Endothelial cell (in vitro differentiated cells): ENCODE data around the gene TRIM17. TPM values are rescaled to one million over a fixed set of nuclear protein-coding genes. Genes with fewer than 3 reads are reported as not detected.

Source experiments
- DNase-seq: peaks from one replicate; pipeline ENCODE4 v3.0.0; 2021; ENCODE audit warnings: low spot score
- H3K27ac Mint-ChIP-seq: one replicate; pipeline ENCODE4 v1.8.0; 2021; ENCODE audit warnings: mixed read lengths, inconsistent platforms; ENCODE audit not compliant: unreplicated experiment
- H3K27me3 Mint-ChIP-seq: one replicate; pipeline ENCODE4 v1.8.0; 2021; ENCODE audit warnings: mild to moderate bottlenecking, moderate library complexity, mixed read lengths, inconsistent platforms; ENCODE audit not compliant: unreplicated experiment
- H3K36me3 Mint-ChIP-seq: one replicate; pipeline ENCODE4 v1.8.0; 2021; ENCODE audit warnings: mild to moderate bottlenecking, low read depth, mixed read lengths, inconsistent platforms; ENCODE audit not compliant: unreplicated experiment
- H3K4me1 Mint-ChIP-seq: one replicate; pipeline ENCODE4 v1.8.0; 2021; ENCODE audit warnings: mild to moderate bottlenecking, mixed read lengths, inconsistent platforms; ENCODE audit not compliant: unreplicated experiment
- H3K4me3 Mint-ChIP-seq: one replicate; pipeline ENCODE4 v1.8.0; 2021; ENCODE audit warnings: mild to moderate bottlenecking, mixed read lengths, inconsistent platforms; ENCODE audit not compliant: unreplicated experiment
- H3K9me3 Mint-ChIP-seq: one replicate; pipeline ENCODE4 v1.8.0; 2021; ENCODE audit warnings: mixed read lengths, inconsistent platforms; ENCODE audit not compliant: unreplicated experiment
- total RNA-seq: library from RNA; stranded (reverse); fragmentation: NEBNext Ultra II Directional; extraction: Animal tissue kit (Norgen Biotek cat#: 25700); gene quantifications from one replicate; pipeline ENCODE4 v1.2.1, GENCODE V29; 2021; ENCODE audit not compliant: unreplicated experiment
- TF ChIP-seq, protein P1 (sequence below): fragments of 200-600 bp; sonication (generic); IDR thresholded peaks from one replicate; pipeline ENCODE4 v1.5.0; 2021; ENCODE audit warnings: antibody characterized with exemption; ENCODE audit not compliant: unreplicated experiment

The TRIM17 gene
- total RNA-seq, 1 donor from 2014 or later, result 2.3 TPM

DNA sequence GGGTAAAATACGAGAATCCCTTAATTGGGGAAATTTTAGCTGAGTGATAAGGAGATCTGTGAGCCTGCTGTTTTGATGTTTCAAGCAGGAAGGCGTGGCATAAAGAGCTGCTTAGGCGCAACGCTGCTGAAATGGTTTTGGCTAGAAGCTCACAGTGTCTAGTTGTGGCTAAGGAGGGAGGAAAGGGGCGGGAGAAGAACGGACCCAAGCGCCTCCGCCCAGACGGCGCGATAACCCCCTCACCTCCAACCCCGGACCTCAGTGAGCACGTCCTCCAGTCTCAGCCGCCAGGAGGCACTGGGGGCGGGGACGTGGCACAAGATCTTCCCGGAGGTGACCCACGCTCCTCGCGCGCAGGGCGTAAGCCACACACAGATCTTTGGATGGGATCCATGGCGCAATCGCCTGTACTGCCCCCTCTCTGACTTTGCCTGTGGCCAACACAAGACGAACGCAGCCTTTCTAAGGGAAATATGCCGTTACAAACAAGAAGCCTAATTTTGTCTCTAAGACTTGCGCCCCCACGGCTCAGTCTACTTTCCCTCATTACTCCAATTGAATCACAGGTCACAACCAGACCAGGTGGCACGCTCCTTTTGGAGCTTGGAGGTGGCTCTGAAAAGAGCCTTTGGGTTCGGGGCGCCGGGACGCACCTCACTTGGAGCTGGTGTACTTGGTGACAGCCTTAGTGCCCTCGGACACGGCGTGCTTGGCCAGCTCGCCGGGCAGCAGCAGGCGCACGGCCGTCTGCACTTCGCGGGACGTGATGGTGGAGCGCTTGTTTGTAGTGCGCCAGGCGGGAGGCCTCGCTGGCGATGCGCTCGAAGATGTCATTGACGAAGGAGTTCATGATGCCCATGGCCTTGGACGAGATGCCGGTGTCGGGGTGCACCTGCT, 47.1 kb upstream of the TRIM17 start:
- H3K27me3 Mint-ChIP-seq, result peaks cover 20% of the 10 kb centered on the region
- DNase-seq, result peak; percentile 31
- peak overlapping the region; percentile 76 for H3K4me3 Mint-ChIP-seq
- H3K4me1 Mint-ChIP-seq, result peaks cover 13% of the 10 kb centered on the region
- H3K9me3 Mint-ChIP-seq, result no peaks in the 10 kb centered on the region
- peaks cover 6% of the 10 kb centered on the region for H3K36me3 Mint-ChIP-seq
- H3K27ac Mint-ChIP-seq, result no peak overlapping the region
- TF ChIP-seq, protein P1, sequence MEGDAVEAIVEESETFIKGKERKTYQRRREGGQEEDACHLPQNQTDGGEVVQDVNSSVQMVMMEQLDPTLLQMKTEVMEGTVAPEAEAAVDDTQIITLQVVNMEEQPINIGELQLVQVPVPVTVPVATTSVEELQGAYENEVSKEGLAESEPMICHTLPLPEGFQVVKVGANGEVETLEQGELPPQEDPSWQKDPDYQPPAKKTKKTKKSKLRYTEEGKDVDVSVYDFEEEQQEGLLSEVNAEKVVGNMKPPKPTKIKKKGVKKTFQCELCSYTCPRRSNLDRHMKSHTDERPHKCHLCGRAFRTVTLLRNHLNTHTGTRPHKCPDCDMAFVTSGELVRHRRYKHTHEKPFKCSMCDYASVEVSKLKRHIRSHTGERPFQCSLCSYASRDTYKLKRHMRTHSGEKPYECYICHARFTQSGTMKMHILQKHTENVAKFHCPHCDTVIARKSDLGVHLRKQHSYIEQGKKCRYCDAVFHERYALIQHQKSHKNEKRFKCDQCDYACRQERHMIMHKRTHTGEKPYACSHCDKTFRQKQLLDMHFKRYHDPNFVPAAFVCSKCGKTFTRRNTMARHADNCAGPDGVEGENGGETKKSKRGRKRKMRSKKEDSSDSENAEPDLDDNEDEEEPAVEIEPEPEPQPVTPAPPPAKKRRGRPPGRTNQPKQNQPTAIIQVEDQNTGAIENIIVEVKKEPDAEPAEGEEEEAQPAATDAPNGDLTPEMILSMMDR, result peak; percentile 27

DNA sequence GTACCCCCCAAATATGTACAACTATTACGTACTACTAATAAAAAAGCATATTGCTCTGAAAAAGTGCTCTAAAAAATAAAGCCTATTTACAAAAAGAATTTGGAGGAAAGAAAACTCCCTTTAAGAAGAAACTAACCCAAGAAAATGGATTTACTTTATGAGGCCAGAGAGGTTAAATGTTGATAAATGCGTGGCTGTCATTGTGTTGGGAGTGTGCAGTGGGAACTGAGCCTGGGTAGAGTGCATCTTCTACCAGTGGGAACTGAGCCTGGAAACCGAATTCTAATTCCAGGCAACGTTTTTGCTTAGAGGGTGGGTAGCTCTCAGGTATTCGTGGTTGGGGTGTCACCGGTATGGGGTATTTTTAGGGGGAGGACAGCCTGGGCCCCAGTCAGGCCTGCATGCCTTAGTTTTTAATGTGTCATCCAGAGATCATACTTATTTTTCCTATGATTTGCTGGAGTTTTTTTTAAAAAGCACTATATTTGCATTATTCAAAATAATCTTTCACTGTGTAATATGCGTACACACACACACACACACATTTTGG, 46.4 kb upstream of the TRIM17 start:
- Mint-ChIP-seq H3K4me1 (peaks cover 18% of the 10 kb centered on the region), H3K9me3 (no peaks in the 10 kb centered on the region), H3K4me3 (peak overlapping the region; percentile 76), H3K27me3 (peaks cover 24% of the 10 kb centered on the region), H3K27ac (no peak overlapping the region), H3K36me3 (peaks cover 6% of the 10 kb centered on the region)
- TF ChIP-seq, protein P1, result no peak
- DNase-seq, result no peak

- no peak for DNase-seq
- peaks cover 28% of the 10 kb centered on the region for H3K27me3 Mint-ChIP-seq
- H3K9me3 Mint-ChIP-seq, result no peaks in the 10 kb centered on the region
- no peak overlapping the region for H3K4me3 Mint-ChIP-seq
- TF ChIP-seq, protein P1, result no peak
- H3K36me3 Mint-ChIP-seq, result peaks cover 6% of the 10 kb centered on the region
- peaks cover 21% of the 10 kb centered on the region for H3K4me1 Mint-ChIP-seq
- no peak overlapping the region for H3K27ac Mint-ChIP-seq
Measured at GRCh38 chr1:228462560-228462959, 45.9 kb upstream of the TRIM17 start.

GRCh38 chr1:228460821-228461220, 44.2 kb upstream of the TRIM17 start:
- Mint-ChIP-seq H3K27ac (no peak overlapping the region), H3K9me3 (no peaks in the 10 kb centered on the region), H3K27me3 (peaks cover 18% of the 10 kb centered on the region), H3K36me3 (no peaks in the 10 kb centered on the region), H3K4me3 (no peak overlapping the region), H3K4me1 (peaks cover 28% of the 10 kb centered on the region)
- TF ChIP-seq, protein P1, result no peak
- no peak for DNase-seq
